ENCODE measurements around the gene EEF1AKMT3.

DNA sequence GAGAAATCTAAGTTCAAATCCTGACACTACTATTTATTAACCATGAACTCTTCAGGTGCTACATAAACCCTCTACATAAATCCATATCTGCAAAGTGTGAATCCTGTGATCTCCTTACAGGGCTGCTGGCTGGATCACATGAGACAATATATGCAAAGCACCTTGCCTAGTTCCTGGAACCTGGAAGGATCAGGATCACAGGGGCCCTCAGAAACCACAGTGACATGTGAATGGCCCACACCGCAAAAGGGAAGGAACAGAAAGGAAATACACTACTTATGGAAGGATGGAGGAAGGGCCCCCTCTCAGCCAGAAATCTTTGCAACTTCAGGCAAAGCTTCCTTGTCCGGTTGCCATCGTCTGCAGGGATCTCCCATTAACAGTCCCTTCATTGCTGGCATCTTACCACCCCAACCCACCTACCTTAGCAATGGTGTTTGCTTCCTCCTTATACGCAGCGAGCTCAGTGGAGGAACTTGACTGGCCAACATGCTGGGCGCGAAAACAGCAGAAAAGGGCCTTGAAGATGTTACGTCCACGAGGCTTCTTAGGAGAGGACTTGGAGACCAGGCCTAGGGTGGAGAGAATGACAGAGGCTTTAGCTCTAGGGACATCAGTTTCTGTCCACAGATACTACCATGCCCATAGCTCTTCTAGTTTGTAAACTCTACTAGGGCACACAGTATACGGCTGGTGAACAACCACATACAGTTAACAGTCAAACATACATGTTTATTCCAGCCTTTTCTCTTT is 56.8 kb downstream of the EEF1AKMT3 start:
- no peak for TF ChIP-seq EP300 (IDR thresholded peaks at IDR 0.05)
- TF ChIP-seq POLR2AphosphoS5 (IDR thresholded peaks at IDR 0.05), result no peak

Data from stomach (tissue), 4 donors.